SU-DHL-6 (cell line): ENCODE results near the gene LTO1.
A peak's percentile ranks its signal among the peaks of the same experiment; 100 is the strongest.

ENCODE experiments used
- H2AFZ ChIP-seq: fragments of 200-600 bp; sonication (generic); 2 replicates; pipeline ENCODE4 v1.6.1; 2014; ENCODE audit warnings: low read depth, mild to moderate bottlenecking, moderate library complexity, mixed read lengths, antibody characterized with exemption, low read length; ENCODE audit not compliant: severe bottlenecking
- H3F3A ChIP-seq: fragments of 200-600 bp; shearing (Covaris generic); 2 replicates; pipeline ENCODE4 v1.6.0; 2016; ENCODE audit warnings: antibody characterized with exemption, mild to moderate bottlenecking; ENCODE audit not compliant: insufficient read depth
- H3K27ac ChIP-seq: fragments of 200-600 bp; sonication (generic); 2 replicates; pipeline ENCODE4 v1.5.1; 2016; ENCODE audit warnings: low read depth, mild to moderate bottlenecking, low read length, moderate library complexity, mixed read lengths
- H3K27me3 ChIP-seq: fragments of 200-600 bp; sonication (generic), shearing (Covaris generic); 2 replicates; pipeline ENCODE4 v1.6.0; 2014; ENCODE audit warnings: mild to moderate bottlenecking, low read length
- H3K36me3 ChIP-seq: fragments of 200-600 bp; sonication (generic); 2 replicates; pipeline ENCODE4 v1.6.1; 2014; ENCODE audit warnings: mild to moderate bottlenecking, low read length, mixed read lengths
- H3K4me2 ChIP-seq: fragments of 300-600, 200-600 bp; shearing (Covaris generic), sonication (generic); 2 replicates; pipeline ENCODE4 v1.6.0; 2014; ENCODE audit warnings: low read length, low read depth, mild to moderate bottlenecking; ENCODE audit not compliant: poor library complexity, severe bottlenecking
- H3K4me3 ChIP-seq: fragments of 200-600 bp; sonication (generic); 2 replicates; pipeline ENCODE4 v1.5.1; 2014; ENCODE audit warnings: antibody characterized with exemption, low read length, mild to moderate bottlenecking, mixed read lengths; ENCODE audit not compliant: insufficient read depth, poor library complexity, severe bottlenecking
- H3K79me2 ChIP-seq: fragments of 200-600 bp; sonication (generic); 2 replicates; pipeline ENCODE4 v1.6.1; 2014; ENCODE audit warnings: mild to moderate bottlenecking, low read length, moderate library complexity; ENCODE audit not compliant: insufficient read depth
- H3K9ac ChIP-seq: fragments of 200-600 bp; sonication (generic); 2 replicates; pipeline ENCODE4 v1.7.0; 2014; ENCODE audit warnings: mild to moderate bottlenecking, low read length
- H3K9me2 ChIP-seq: fragments of 200-600 bp; sonication (generic); replicated peaks from 2 replicates; pipeline ENCODE4 v1.6.1; 2014; ENCODE audit warnings: low read length; ENCODE audit not compliant: insufficient read depth
- H3K9me3 ChIP-seq: fragments of 200-600 bp; sonication (generic); 2 replicates; pipeline ENCODE4 v1.6.1; 2014; ENCODE audit warnings: low read length, mixed read lengths; ENCODE audit not compliant: insufficient read depth
- H4K20me1 ChIP-seq: fragments of 200-600 bp; sonication (generic); 2 replicates; pipeline ENCODE4 v1.6.1; 2014; ENCODE audit warnings: low read depth, mild to moderate bottlenecking, antibody characterized with exemption, low read length, moderate library complexity, mixed read lengths
- EZH2phosphoT487 ChIP-seq: fragments of 200-600 bp; sonication (generic), shearing (Covaris generic); conservative IDR thresholded peaks from 2 replicates; pipeline ENCODE4 v1.6.1; 2018; ENCODE audit warnings: mild to moderate bottlenecking, antibody characterized with exemption, low read length, moderate library complexity, mixed read lengths
- TF ChIP-seq, protein P1 (sequence below): fragments of 200-600 bp; sonication (generic); IDR thresholded peaks from one replicate; pipeline ENCODE4 v1.5.1; 2017; ENCODE audit warnings: antibody characterized with exemption, mild to moderate bottlenecking, low read length, moderate library complexity; ENCODE audit not compliant: insufficient read depth, poor library complexity, severe bottlenecking

Gene LTO1

DNA sequence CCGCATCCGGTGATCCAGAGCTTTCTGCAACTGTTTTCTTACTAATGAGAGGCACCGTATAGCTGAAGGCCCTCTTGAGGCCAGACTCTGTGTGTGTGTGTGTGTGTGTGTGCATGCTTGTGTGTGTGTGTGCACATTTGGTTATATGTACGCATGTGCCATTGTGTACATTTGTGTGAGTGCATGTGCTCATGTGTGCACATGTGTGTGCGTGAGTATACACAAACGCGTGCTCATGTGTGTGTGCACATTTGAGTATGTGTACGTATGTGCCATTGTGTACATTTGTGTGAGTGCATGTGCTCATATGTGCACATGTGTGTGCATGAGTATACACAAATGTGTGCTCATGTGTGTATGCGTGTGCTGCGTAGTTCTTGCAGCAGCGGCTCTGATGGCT is 40.9 kb upstream of the LTO1 start:
- H2AFZ ChIP-seq: no peak overlapping the region
- TF ChIP-seq, protein P1, sequence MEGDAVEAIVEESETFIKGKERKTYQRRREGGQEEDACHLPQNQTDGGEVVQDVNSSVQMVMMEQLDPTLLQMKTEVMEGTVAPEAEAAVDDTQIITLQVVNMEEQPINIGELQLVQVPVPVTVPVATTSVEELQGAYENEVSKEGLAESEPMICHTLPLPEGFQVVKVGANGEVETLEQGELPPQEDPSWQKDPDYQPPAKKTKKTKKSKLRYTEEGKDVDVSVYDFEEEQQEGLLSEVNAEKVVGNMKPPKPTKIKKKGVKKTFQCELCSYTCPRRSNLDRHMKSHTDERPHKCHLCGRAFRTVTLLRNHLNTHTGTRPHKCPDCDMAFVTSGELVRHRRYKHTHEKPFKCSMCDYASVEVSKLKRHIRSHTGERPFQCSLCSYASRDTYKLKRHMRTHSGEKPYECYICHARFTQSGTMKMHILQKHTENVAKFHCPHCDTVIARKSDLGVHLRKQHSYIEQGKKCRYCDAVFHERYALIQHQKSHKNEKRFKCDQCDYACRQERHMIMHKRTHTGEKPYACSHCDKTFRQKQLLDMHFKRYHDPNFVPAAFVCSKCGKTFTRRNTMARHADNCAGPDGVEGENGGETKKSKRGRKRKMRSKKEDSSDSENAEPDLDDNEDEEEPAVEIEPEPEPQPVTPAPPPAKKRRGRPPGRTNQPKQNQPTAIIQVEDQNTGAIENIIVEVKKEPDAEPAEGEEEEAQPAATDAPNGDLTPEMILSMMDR: no peak
- TF ChIP-seq EZH2phosphoT487: no peak
- H3K9me2 ChIP-seq: no peaks in the 10 kb centered on the region
- H3K27ac ChIP-seq: no peak overlapping the region
- H3K9ac ChIP-seq: no peak overlapping the region
- H3F3A ChIP-seq: no peaks in the 10 kb centered on the region
- H3K4me2 ChIP-seq: no peak overlapping the region
- no peaks in the 10 kb centered on the region for H3K79me2 ChIP-seq
- H3K9me3 ChIP-seq: no peaks in the 10 kb centered on the region
- no peaks in the 10 kb centered on the region for H3K36me3 ChIP-seq
- no peaks in the 10 kb centered on the region for H4K20me1 ChIP-seq
- no peaks in the 10 kb centered on the region for H3K27me3 ChIP-seq
- no peak overlapping the region for H3K4me3 ChIP-seq

DNA sequence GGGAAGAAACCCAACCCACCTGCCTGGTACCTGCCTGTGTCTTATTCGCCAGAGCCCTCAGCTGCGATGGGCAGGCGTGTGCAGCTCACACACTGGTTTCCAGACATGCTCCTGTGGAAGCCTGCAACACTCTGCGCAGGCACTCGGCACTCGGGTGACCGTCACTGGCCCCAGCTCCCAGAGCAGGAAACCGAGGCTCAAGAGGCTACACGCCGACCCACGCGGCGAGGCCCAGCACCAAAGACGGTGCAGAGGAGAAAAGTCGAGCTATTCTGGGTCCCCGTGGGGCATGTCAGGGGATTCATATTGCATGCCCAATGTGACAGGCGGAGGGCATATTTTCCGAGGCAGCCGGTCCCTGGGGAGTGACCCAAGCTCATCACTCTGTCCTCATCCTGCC is 40.3 kb upstream of the LTO1 start:
- H3K27me3 ChIP-seq: no peaks in the 10 kb centered on the region
- no peak overlapping the region for H3K27ac ChIP-seq
- H3K36me3 ChIP-seq: no peaks in the 10 kb centered on the region
- H3K9me2 ChIP-seq: no peaks in the 10 kb centered on the region
- no peaks in the 10 kb centered on the region for H4K20me1 ChIP-seq
- TF ChIP-seq, protein P1: no peak
- TF ChIP-seq EZH2phosphoT487: no peak
- no peak overlapping the region for H2AFZ ChIP-seq
- no peaks in the 10 kb centered on the region for H3F3A ChIP-seq
- no peaks in the 10 kb centered on the region for H3K9me3 ChIP-seq
- no peak overlapping the region for H3K9ac ChIP-seq
- no peak overlapping the region for H3K4me2 ChIP-seq
- H3K4me3 ChIP-seq: no peak overlapping the region
- no peaks in the 10 kb centered on the region for H3K79me2 ChIP-seq

DNA sequence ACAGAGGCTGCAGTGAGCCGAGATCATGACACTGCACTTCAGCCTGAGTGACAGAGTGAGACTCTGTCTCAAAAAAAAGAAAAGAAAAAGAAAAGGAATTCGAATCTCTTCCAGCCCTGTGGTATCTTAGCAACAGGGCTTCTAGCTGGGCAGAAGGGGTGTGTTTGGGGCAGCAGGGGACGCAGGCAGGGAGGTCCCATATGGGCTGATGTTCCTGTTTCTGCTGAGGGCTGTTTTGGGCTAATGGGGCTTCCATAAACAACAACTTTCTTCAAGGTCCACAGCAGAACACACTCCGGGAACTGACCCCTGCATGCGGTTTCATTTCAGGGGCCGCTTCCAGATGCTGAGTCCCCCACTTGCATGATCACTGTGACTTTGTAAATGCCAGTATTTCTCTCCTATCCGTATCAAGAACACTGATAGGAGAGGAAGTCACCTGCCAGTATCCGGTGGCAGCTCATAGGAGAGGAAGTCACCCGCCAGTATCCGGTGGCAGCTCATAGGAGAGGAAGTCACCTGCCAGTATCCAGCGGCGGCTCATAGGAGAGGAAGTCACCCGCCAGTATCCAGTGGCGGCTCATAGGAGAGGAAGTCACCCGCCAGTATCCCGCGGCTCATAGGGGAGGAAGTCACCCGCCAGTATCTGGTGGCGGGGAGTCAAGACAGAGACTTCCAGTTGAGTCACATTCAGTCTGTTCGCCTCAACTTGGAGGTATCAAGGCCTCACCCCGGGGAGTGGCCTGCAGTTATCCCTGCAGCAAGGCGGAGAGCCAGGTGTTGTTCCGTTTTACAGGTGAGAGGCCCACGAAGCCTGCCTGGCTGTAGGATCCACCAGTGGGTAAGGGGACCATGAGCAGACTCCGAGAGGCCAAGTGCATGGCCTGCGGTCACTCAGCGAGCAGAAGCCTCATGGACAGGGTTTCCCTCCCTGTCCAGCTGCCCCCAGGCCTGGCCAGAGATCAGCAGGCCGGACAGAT is 37.0 kb upstream of the LTO1 start:
- Histone ChIP-seq H4K20me1 (no peaks in the 10 kb centered on the region), H3K9ac (no peak overlapping the region), H3K4me3 (no peak overlapping the region), H3K9me2 (no peaks in the 10 kb centered on the region), H3K79me2 (no peaks in the 10 kb centered on the region), H3K27ac (no peak overlapping the region), H3K36me3 (no peaks in the 10 kb centered on the region), H3K9me3 (no peaks in the 10 kb centered on the region), H3K27me3 (no peaks in the 10 kb centered on the region), H3K4me2 (no peak overlapping the region), H2AFZ (peak overlapping the region; percentile 19), H3F3A (no peaks in the 10 kb centered on the region)
- TF ChIP-seq, protein P1: no peak
- no peak for TF ChIP-seq EZH2phosphoT487
